Measurements from ENCODE around the gene MINDY4. TPM values are rescaled to one million over a fixed set of nuclear protein-coding genes. Genes with fewer than 3 reads are reported as not detected.

The MINDY4 gene
- total and polyA plus RNA-seq, 2 of the 8 experiments (the other 6 are each of a cell fraction or from before 2014, with no cell fraction given), result 1.3 to 3.6 TPM

DNA sequence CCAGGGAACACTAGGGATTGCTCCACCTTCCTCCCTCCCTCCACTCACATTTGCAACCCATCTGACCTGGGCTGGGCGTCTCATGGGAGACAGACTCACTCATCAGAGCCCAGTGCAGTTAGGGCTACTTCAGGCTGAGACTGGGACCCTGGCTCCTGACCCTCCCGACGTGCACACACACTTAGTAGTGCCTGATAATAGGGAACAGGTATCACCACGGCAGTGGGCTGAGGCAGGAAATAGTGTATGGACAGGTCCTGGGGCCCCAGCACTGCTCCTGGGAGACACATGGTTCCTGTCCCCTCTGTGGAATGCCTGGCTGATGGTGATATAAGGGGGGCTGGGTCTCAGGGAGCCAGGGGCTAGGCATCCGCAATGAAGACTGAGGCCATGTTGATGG is 154.7 kb downstream of the MINDY4 start:
- FAIRE-seq, result no peak
- TF ChIP-seq JUND (IDR thresholded peaks at IDR 0.05; ENCODE audit: low read length) (no peak), TBP (IDR thresholded peaks at IDR 0.05; ENCODE audit: low read depth, low read length) (no peak), TAF7 (optimal IDR thresholded peaks at IDR 0.05; ENCODE audit: borderline replicate concordance, low read depth, low read length) (no peak), CBX5 (IDR thresholded peaks at IDR 0.05; ENCODE audit: low read depth, low read length) (no peak), SP4 (IDR thresholded peaks at IDR 0.05; ENCODE audit: low read length) (no peak), GTF2F1 (IDR thresholded peaks at IDR 0.05; ENCODE audit: borderline replicate concordance, low read depth, low read length) (no peak), RNF2 (IDR thresholded peaks at IDR 0.05; ENCODE audit: borderline replicate concordance, low read depth, low read length, missing control alignments, poor library complexity, severe bottlenecking) (no peak), TEAD4 (IDR thresholded peaks at IDR 0.05; ENCODE audit: low read depth, low read length) (no peak), SIN3A (conservative IDR thresholded peaks at IDR 0.05 in 1 of 2, IDR thresholded peaks at IDR 0.05 in 1 of 2; ENCODE audit: low read depth in 1 of 2, low read length in 2 of 2) (no peak), CBX8 (IDR thresholded peaks at IDR 0.05; ENCODE audit: borderline replicate concordance, low read depth, low read length) (no peak), TAF1 (IDR thresholded peaks at IDR 0.05; ENCODE audit: low read depth, low read length) (no peak)
- TF ChIP-seq, protein P1, sequence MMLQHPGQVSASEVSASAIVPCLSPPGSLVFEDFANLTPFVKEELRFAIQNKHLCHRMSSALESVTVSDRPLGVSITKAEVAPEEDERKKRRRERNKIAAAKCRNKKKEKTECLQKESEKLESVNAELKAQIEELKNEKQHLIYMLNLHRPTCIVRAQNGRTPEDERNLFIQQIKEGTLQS (IDR thresholded peaks at IDR 0.05; ENCODE audit: insufficient read depth, low read depth, low read length), result no peak
- TF ChIP-seq, protein P2, sequence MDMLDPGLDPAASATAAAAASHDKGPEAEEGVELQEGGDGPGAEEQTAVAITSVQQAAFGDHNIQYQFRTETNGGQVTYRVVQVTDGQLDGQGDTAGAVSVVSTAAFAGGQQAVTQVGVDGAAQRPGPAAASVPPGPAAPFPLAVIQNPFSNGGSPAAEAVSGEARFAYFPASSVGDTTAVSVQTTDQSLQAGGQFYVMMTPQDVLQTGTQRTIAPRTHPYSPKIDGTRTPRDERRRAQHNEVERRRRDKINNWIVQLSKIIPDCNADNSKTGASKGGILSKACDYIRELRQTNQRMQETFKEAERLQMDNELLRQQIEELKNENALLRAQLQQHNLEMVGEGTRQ (IDR thresholded peaks at IDR 0.05; ENCODE audit: low read length), result no peak

More for the DNA sequence above, 154.7 kb downstream of the MINDY4 start:
- Histone ChIP-seq H2BK12ac (ENCODE audit: low read depth, low read length) (no peak overlapping the region), H4K5ac (ENCODE audit: insufficient read length, low read depth, low read length) (no peak overlapping the region), H3K23ac (ENCODE audit: insufficient read length) (no peak overlapping the region), H3K4me1 (replicated peaks in 1 of 4; ENCODE audit: control insufficient read depth in 3 of 4, insufficient read depth in 4 of 4, low read length in 3 of 4) (no peaks in the 10 kb centered on the region), H2BK20ac (ENCODE audit: low read length) (no peak overlapping the region), H2BK5ac (ENCODE audit: low read depth, low read length) (no peak overlapping the region), H3K36me3 (ENCODE audit: control insufficient read depth in 2 of 4, insufficient read depth in 4 of 4, low read length in 3 of 4) (no peaks in the 10 kb centered on the region), H3K4me2 (ENCODE audit: insufficient read depth in 1 of 2, low read depth in 2 of 2, low read length in 2 of 2) (no peak overlapping the region), H2AFZ (ENCODE audit: low read length) (no peak overlapping the region), H3K18ac (ENCODE audit: extremely low read depth, low read length) (no peak overlapping the region), H3K79me1 (ENCODE audit: low read depth, low read length) (no peaks in the 10 kb centered on the region), H3K23me2 (ENCODE audit: low read depth, low read length) (no peaks in the 10 kb centered on the region; the same call in 1 of the 2 replicates), H3K9me3 (ENCODE audit: insufficient read depth in 2 of 2, low read depth in 1 of 2, low read length in 1 of 2) (no peaks in the 10 kb centered on the region), H3K4me3 (ENCODE audit: extremely low read depth in 1 of 4, insufficient read depth in 2 of 4, low read depth in 3 of 4, low read length in 4 of 4) (no peak overlapping the region), H3K14ac (ENCODE audit: insufficient read length) (no peak overlapping the region), H3K4ac (replicated peaks; ENCODE audit: insufficient read length, low read depth, low read length) (no peak overlapping the region), H2AK5ac (ENCODE audit: low read depth, low read length) (no peak overlapping the region), H4K8ac (ENCODE audit: extremely low read depth, insufficient read depth, low read length) (no peak overlapping the region), H3K27ac (ENCODE audit: low read depth, low read length) (no peak overlapping the region), H3K79me2 (ENCODE audit: control insufficient read depth in 1 of 2, insufficient read depth in 2 of 2, low read length in 2 of 2) (no peaks in the 10 kb centered on the region), H3K9ac (replicated peaks in 1 of 4; ENCODE audit: extremely low read depth in 1 of 4, low read depth in 3 of 4, low read length in 3 of 4) (no peak overlapping the region), H4K20me1 (replicated peaks in 1 of 2; ENCODE audit: control insufficient read depth in 1 of 2, insufficient read depth in 2 of 2, low read length in 2 of 2) (no peaks in the 10 kb centered on the region), H3K56ac (replicated peaks; ENCODE audit: insufficient read length, low read depth, low read length) (no peak overlapping the region), H2BK120ac (replicated peaks; ENCODE audit: low read depth, low read length) (no peak overlapping the region), H4K91ac (replicated peaks; ENCODE audit: insufficient read length, low read length) (no peak overlapping the region), H2BK15ac (ENCODE audit: low read length) (no peak overlapping the region), H3K27me3 (replicated peaks in 1 of 4; ENCODE audit: control insufficient read depth in 3 of 4, extremely low read depth in 1 of 4, insufficient read depth in 3 of 4, low read length in 3 of 4) (no peaks in the 10 kb centered on the region; a peak in 1 of 7 replicates)
- POLR2A ChIA-PET (ENCODE audit: partially characterized antibody), result no interaction called here
- DNase-seq (ENCODE audit: low read depth in 1 of 2, low spot score in 2 of 2), result no peak
- CTCF ChIA-PET (ENCODE audit: partially characterized antibody), result no interaction called here
- 95% methylated on average over 5 of the region's 5 CpGs; no CpG with 5 or more reads in 1 of the 2 experiments for WGBS, 2 experiments (ENCODE audit: extremely low coverage in 1 of 2, insufficient coverage in 1 of 2, insufficient read length in 1 of 2, insufficient replicate concordance in 2 of 2, low coverage in 1 of 2, low lambda C conversion rate in 2 of 2, missing lambda C conversion rate in 1 of 2)

Data from H1 (cell line).